SW480 (cell line): ENCODE data around the gene ZNF621.

Experiments used
- DNase-seq: peaks from one replicate; pipeline ENCODE4 v3.0.0-alpha.2; 2016; ENCODE audit warnings: low spot score

ZNF621 gene

DNA sequence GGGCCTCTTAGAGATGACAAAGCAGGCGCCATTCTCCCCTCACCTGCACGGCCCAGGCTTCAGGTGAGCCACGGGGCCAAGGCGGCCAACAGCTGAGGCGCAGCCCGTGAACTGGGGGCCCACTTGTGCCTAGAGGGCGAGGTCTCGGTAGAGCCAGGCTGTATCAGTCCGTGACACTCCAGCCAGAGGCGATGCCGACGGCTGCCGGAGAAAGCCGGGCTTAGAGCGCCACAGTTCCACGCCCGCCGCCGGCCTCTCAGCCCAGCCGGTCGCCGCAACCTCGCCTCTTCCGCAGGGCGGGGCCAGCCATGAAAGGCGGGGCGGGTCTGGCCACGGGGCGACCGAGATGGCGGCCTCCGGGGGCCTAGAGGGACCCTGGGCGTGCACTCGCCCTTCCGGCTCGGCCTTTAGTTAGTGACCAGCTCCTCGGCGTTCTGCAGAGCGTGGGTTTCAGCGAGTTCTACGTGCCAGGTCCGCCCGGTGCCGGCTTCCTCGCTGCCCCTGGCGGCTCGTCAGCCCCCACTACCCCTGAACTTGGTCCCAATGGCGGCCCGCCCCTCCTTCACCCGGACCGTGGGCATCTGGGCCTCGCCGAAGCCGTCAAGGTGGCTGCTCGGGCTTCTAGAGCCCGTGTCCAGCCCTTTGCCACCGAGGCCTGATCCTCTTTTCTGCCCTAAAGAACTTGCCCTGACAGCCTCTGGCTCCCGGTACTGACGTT lies at the start of gene ZNF621:
Gene ZNF621, plus strand, starts transcription at position 393 of the 718 bp plus-strand sequence. CDS start 881 bp downstream, outside the sequence.
- DNase-seq, result peak; percentile 87

- DNase-seq, result peak; percentile 75
Observed at GRCh38 chr3:40476478-40477470, 48.0 kb upstream of the ZNF621 start, which contains the start of gene ZNF619. Gene ZNF619 (plus strand): TSS chr3:40477122. CDS start chr3:40477980, 858 bp downstream.

- no peak for DNase-seq
Observed at GRCh38 chr3:40477666-40478065, 47.1 kb upstream of the ZNF621 start.

DNA sequence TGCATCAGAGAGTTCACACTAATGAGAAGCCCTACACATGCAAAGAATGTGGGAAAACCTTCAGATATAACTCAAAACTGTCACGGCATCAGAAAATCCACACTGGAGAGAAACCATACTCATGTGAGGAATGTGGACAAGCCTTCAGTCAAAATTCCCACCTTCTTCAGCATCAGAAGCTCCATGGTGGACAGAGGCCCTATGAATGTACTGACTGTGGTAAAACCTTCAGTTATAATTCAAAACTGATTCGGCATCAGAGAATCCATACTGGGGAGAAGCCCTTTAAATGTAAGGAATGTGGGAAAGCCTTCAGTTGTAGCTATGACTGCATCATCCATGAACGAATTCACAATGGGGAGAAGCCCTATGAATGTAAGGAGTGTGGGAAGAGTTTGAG lies 37.6 kb upstream of the ZNF621 start:
- DNase-seq, result no peak

- no peak for DNase-seq
Observed at GRCh38 chr3:40490916-40491315, 33.8 kb upstream of the ZNF621 start.

GRCh38 chr3:40494698-40495097 lies 30.1 kb upstream of the ZNF621 start:
- DNase-seq, result no peak

DNA sequence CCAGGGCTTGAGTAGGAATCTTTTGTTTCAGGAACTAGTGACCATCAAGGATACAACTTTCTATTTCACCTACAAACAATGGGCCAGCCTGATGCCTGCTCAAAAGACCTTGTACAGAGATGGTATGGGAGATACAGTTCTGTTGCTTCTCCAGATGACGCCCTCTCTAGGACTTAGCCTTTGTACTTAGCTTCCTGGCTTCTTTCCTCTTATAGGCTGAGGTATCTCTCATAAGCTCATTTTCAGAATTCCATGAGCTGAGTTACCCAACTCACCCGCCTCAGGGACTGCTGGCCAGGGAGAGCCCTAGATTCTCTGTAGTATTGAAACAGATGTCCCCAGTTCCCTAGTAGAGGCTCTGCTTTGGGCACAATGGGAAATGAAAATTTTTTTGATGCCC lies 27.5 kb upstream of the ZNF621 start:
- no peak for DNase-seq

DNA sequence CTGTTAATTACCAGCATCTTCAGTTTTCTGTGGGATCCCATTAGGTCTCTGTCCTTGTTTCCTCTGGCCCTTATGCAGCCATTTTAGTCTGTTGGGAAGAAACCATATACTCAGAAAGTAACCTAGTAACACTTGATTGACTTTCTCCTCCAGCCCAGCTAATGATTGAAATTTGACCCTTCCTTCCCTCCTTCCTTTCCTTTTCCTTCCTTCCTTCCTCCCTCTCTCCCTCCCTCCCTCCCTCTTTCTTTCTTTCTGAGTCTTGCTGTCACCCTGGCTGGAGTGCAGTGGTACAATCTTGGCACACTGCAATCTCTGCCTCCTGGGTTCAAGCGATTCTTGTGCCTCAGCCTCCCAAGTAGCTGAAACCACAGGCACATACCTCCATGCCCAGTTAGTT lies 24.8 kb upstream of the ZNF621 start:
- no peak for DNase-seq

GRCh38 chr3:40502034-40502433 lies 22.7 kb upstream of the ZNF621 start:
- no peak for DNase-seq

DNA sequence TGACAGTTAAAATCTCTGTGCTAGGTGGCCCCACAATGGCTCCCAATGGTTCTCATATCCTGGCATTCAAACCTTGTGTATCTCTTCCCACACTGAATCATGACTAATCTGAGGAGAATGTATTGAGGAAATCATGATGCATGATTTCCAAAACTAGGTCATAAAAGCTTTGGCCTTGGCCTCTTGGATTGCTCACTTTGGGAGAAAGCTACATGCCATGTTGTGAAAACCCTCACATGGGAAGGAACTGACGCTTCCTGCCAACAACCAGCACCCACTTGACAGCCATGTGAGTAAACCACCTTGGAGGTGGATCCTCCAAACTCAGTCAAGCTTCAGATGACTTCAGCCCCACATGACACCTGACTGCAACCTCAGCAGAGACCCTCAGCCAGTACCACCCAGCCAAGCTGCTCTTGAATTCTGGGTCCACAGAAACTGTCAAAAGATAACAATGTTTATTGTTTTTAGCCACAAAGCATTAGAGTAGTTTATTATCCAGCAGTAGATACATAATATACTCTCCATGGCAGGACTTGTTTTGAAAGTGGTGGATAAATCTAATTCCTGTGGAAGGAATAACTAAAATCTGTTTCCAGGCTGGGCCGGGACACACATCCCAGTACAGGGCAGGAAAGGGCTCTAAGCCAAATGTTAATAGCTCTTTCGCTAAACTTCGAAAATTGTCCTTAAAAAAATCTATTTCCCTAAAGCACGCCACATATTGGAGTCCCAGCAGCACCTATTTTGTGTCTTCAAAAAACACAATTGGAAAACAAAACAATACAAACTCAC lies 19.9 kb upstream of the ZNF621 start:
- peak; percentile 88 for DNase-seq

DNA sequence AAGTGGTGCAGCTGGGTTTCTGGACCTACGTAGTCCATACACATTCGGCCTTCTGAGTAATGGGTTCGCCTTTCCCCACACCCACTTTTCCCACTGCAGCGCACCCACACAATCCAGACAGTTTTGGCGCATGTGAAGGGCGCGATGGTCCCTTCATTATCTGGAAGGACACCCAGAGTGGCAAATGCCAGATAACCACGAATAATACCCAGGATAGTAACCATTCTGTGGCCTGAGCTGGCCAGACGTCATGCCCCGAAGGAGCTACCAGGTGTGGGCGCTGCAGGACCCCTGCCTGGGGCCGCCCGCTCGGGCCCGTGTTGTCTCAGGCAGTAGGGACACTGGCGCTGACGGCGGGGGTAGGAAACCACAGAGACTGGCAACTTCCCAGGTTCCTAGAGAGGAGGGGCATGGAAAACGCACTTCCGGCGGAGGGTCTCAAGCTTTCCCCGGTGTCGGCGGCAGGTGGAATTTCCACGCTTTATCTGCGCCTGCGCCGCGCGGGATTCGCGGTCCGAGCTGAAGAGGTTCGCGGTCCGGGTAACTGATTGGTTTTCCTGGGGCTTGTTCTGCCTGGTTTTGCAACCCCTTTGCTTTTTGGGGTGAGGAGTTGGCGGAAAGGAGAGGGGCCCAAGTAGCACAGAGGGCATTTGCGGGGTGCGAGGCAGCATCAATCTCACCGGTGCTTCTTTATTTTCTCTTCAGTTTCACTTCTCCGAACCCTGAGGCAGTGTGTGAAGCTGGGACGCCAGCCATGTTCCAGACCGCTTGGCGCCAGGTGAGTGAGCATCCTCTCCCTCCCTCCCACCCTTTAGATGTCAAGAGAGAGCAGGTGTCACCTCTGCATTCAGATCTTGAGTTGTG lies 18.9 kb upstream of the ZNF621 start, which contains the start of gene ZNF620:
Gene ZNF620, plus strand, starts transcription at position 441 of the 864 bp plus-strand sequence. Its CDS starts 314 bp downstream, at position 755.
- peak; percentile 92 for DNase-seq

DNA sequence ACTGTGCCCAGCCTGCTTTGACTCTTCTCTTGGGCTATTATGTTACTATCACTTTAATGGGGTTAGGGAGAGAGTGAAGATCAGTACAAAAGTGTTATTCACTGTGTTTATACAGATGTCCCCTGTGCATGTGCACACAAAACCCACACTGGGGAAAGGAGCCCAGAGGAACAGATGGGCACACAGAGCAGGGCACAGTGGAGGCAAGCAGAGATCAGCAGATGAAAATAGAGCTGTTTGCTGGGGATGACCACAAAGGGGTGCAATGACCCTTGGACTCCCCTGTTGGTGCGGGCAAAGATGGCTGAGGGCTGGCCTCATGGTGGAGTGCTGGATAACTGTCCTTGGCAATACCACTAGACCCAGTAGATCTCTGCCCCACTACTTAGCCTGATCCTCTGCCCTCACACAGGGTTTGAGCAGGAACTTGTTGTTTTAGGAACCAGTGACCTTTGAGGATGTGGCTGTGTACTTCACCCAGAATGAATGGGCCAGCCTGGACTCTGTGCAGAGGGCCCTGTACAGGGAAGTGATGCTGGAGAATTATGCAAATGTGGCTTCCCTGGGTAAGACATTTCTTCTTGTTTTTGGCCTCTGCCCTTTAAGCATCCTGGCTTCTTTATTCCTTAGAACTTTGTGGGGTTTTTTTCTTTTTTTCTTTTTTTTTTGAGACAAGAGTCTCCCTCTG lies 13.6 kb upstream of the ZNF621 start:
- no peak for DNase-seq

DNA sequence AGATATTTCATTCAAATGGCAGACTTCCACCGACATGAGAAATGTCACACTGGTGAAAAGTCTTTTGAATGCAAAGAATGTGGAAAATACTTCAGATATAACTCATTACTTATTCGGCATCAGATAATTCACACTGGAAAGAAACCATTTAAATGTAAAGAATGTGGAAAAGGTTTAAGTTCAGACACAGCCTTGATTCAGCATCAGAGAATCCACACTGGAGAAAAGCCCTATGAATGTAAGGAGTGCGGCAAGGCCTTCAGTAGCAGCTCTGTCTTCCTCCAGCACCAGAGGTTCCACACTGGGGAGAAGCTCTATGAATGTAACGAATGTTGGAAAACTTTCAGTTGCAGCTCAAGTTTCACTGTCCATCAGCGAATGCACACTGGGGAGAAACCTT lies 8.6 kb upstream of the ZNF621 start:
- no peak for DNase-seq

GRCh38 chr3:40518067-40518466 lies 6.7 kb upstream of the ZNF621 start:
- DNase-seq, result no peak

DNA sequence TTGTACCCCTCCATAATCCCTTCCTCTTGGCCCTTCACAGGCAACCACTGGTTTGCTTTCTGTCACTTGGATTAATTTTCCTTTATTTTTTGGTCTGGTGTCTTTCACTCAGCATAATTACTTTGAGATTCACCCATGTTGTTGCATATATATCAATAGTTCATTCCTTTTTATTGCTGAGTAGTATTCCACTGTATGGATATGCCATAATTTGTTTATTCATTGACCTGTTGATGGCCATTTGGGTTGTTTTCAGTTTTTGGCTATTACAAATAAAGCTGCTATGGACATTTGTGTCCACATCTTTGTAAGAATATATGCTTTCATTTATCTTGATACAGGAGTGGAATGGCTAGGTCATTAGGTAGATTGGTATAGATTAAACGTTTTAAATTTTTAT lies 5.9 kb upstream of the ZNF621 start:
- no peak for DNase-seq

GRCh38 chr3:40521254-40521653 lies 3.5 kb upstream of the ZNF621 start:
- DNase-seq, result no peak

- no peak for DNase-seq
Observed at GRCh38 chr3:40523781-40524180, 979 bp upstream of the ZNF621 start.

GRCh38 chr3:40524222-40524567 lies 565 bp upstream of the ZNF621 start:
- no peak for DNase-seq

- DNase-seq, result no peak
Observed at GRCh38 chr3:40528426-40528825, 3.7 kb downstream of the ZNF621 start.

GRCh38 chr3:40532252-40532651 lies 7.5 kb downstream of the ZNF621 start:
- no peak for DNase-seq

DNA sequence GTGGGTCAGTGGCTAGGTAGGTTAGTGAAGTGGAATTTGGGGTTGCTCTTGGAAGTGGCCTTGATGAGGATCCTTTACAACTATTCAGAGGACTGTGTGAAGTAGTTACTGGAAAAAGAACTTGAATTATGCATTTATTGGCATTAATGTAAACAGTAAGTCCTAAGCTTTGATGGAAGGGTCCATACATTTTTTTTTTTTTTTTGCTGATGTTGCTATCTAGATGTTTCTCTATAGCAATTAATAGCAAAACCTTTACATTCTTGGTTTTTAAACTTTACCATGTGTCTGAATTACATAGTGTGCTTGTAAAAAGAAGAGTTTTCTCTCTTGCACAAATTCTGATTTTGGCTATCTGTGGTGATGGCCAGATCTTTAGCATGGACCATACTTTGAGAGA lies 9.5 kb downstream of the ZNF621 start:
- DNase-seq, result no peak
